ENCODE data around the gene ADAMTS20.

The ADAMTS20 gene

DNA sequence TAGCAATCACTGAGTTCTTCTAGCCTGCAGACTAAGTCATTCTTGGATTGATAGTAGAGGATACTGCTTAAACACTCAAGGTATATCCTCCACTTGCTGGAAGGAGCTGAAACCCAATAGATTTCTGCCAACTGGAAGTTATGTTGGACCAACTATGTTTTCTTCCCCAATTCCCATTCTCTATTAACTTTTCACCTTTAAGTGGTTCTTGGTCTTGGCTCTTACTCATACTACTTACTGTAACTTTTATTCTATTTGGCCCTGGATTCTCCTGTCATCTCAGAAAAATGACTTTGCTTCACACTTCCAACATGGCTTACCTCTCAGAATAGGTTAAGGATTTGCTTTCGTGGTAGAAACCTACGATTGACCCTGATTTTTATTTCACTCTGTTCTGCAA lies 244.9 kb downstream of the ADAMTS20 start:
- no peak for DNase-seq

DNA sequence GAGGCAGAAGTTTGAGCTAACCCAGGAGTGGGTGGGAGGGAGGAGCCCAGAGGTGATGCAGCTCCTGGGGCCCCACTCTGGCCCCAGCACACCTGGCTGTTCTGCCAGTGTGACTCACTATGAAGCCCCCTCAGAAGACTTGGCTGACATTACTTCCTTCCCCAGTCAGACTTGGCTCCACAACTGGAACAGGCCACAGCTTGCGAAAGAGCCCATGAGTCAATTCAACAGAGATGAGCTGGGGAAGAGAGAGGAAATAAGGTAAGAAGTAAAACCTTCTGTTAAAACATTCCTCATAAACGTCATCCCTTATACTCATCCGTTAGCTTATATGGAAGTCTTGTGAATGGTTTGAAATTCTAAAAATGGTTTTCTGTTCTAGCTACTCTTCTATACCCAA lies 245.9 kb downstream of the ADAMTS20 start:
- no peak for DNase-seq

DNA sequence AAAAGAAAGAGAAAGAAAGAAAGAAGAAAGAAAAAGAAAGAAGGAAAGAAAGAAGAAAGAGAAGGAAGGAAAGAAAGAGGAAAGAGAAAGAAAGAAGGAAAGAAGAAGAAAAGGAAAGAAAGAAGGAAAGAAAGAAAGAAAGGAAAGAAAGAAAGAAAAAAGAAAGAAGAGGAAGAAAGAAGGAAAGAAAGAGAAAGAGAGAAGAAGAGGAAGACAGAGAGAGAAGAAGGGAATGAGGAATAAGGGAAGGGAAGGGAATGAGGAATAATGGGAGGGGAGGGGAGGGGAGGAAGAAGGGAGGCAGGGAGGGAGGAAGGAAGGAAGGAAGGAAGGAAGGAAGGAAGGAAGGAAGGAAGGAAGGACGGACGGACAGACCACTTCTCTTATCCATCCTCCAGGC lies 246.9 kb downstream of the ADAMTS20 start:
- DNase-seq: no peak
